H1 (cell line): ENCODE results near the gene JMJD1C. TPM values are rescaled to one million over a fixed set of nuclear protein-coding genes. Genes with fewer than 3 reads are reported as not detected.

ENCODE experiments used
- CTCF ChIA-PET: fragments of 300-600 bp; sonication (Branson Sonifier 250); formaldehyde crosslinking; loops from one replicate; lab custom pipeline; 2021; ENCODE audit not compliant: partially characterized antibody; lab: Charles Lee
- POLR2A ChIA-PET: fragments of 300-600 bp; sonication (Branson Sonifier 250); formaldehyde crosslinking; loops from one replicate; lab custom pipeline; 2021; ENCODE audit warnings: inconsistent platforms; ENCODE audit not compliant: partially characterized antibody; lab: Charles Lee
- DNase-seq, 2 experiments: peaks; one replicate each; pipeline versions ENCODE4 v3.0.0 to v3.0.0-alpha.2; 2010 to 2022; ENCODE audit warnings: low spot score in 2 of 2, low read depth in 1 of 2, mixed read lengths in 1 of 2
- FAIRE-seq: peaks from 2 replicates; lab custom pipeline; 2011; peaks lifted over from hg19 to GRCh38; lab: Jason Lieb, UNC
- H2AFZ ChIP-seq: 2 replicates; pipeline ENCODE4 v1.8.1; 2012; ENCODE audit warnings: low read length, inconsistent platforms
- H2AK5ac ChIP-seq: 2 replicates; pipeline ENCODE4 v1.6.1; 2013; ENCODE audit warnings: low read depth, low read length
- H2BK120ac ChIP-seq: replicated peaks from 2 replicates; pipeline ENCODE3; 2013; ENCODE audit warnings: low read depth, low read length, inconsistent platforms
- H2BK12ac ChIP-seq: 2 replicates; pipeline ENCODE4 v1.6.1; 2013; ENCODE audit warnings: low read depth, low read length
- H2BK15ac ChIP-seq: 2 replicates; pipeline ENCODE4 v1.6.1; 2013; ENCODE audit warnings: low read length
- H2BK20ac ChIP-seq: 2 replicates; pipeline ENCODE4 v1.6.1; 2013; ENCODE audit warnings: low read length
- H2BK5ac ChIP-seq: 2 replicates; pipeline ENCODE4 v1.6.1; 2013; ENCODE audit warnings: low read depth, low read length
- H3K14ac ChIP-seq: 2 replicates; pipeline ENCODE4 v1.6.1; 2013; ENCODE audit warnings: inconsistent platforms; ENCODE audit not compliant: insufficient read length
- H3K18ac ChIP-seq: 2 replicates; pipeline ENCODE4 v1.6.1; 2013; ENCODE audit warnings: low read length; ENCODE audit errors: extremely low read depth
- H3K23ac ChIP-seq: 2 replicates; pipeline ENCODE4 v1.6.1; 2013; ENCODE audit warnings: inconsistent platforms; ENCODE audit not compliant: insufficient read length
- H3K23me2 ChIP-seq: 2 replicates; pipeline ENCODE4 v1.6.1; 2013; ENCODE audit warnings: low read depth, low read length
- H3K27ac ChIP-seq: 2 replicates; pipeline ENCODE4 v1.6.1; 2011; ENCODE audit warnings: low read depth, low read length, inconsistent platforms
- H3K27me3 ChIP-seq, 4 experiments: replicated peaks in 1 of 4; 1 replicate in 1 of 4; 2 replicates in 3 of 4; pipeline versions ENCODE4 v1.6.1 to v1.8.1; 2011 to 2013; ENCODE audit warnings: low read length in 3 of 4, mild to moderate bottlenecking in 3 of 4, inconsistent platforms in 2 of 4, mixed read lengths in 2 of 4, moderate library complexity in 1 of 4; ENCODE audit not compliant: control insufficient read depth in 3 of 4, insufficient read depth in 3 of 4; ENCODE audit errors: extremely low read depth in 1 of 4
- H3K36me3 ChIP-seq, 4 experiments: 2 replicates each; pipeline versions ENCODE4 v1.6.1 to v1.8.1; 2011 to 2013; ENCODE audit warnings: mild to moderate bottlenecking in 4 of 4, low read length in 3 of 4, moderate library complexity in 2 of 4, control low read depth in 1 of 4, inconsistent platforms in 1 of 4; ENCODE audit not compliant: insufficient read depth in 4 of 4, control insufficient read depth in 2 of 4
- H3K4ac ChIP-seq: replicated peaks from 2 replicates; pipeline ENCODE3; 2013; ENCODE audit warnings: low read length, low read depth, mixed read lengths, inconsistent platforms; ENCODE audit not compliant: insufficient read length
- H3K4me1 ChIP-seq, 4 experiments: replicated peaks in 1 of 4; 1 replicate in 1 of 4; 2 replicates in 3 of 4; pipeline versions ENCODE4 v1.6.1 to v1.8.1; 2011 to 2013; ENCODE audit warnings: low read length in 3 of 4, inconsistent platforms in 2 of 4, mixed read lengths in 1 of 4; ENCODE audit not compliant: insufficient read depth in 4 of 4, control insufficient read depth in 3 of 4
- H3K4me2 ChIP-seq, 2 experiments: 2 replicates each; pipeline versions ENCODE4 v1.6.1 to v1.8.1; 2011 to 2013; ENCODE audit warnings: low read depth in 2 of 2, low read length in 2 of 2, control low read depth in 1 of 2, inconsistent platforms in 1 of 2, mild to moderate bottlenecking in 1 of 2; ENCODE audit not compliant: insufficient read depth in 1 of 2
- H3K4me3 ChIP-seq, 4 experiments: fragments of 200-600, 300-600 bp in 1 of 4; sonication (generic), shearing (Covaris generic), sonication (Bioruptor Twin) in 1 of 4; 2 replicates each; pipeline versions ENCODE4 v1.5.1 to v1.8.1; 2011 to 2016; ENCODE audit warnings: low read length in 4 of 4, low read depth in 3 of 4, control low read depth in 2 of 4, inconsistent platforms in 2 of 4, mild to moderate bottlenecking in 2 of 4, mixed read lengths in 1 of 4, moderate library complexity in 1 of 4; ENCODE audit not compliant: insufficient read depth in 2 of 4; ENCODE audit errors: extremely low read depth in 1 of 4
- H3K56ac ChIP-seq: replicated peaks from 2 replicates; pipeline ENCODE3; 2013; ENCODE audit warnings: low read depth, mild to moderate bottlenecking, mixed read lengths, low read length, inconsistent platforms; ENCODE audit not compliant: insufficient read length
- H3K79me1 ChIP-seq: 2 replicates; pipeline ENCODE4 v1.6.1; 2013; ENCODE audit warnings: low read depth, low read length, control low read depth
- H3K79me2 ChIP-seq, 2 experiments: 2 replicates each; pipeline versions ENCODE4 v1.6.1 to v1.8.1; 2012 to 2013; ENCODE audit warnings: low read length in 2 of 2, mild to moderate bottlenecking in 2 of 2, inconsistent platforms in 1 of 2; ENCODE audit not compliant: insufficient read depth in 2 of 2, control insufficient read depth in 1 of 2
- H3K9ac ChIP-seq, 4 experiments: replicated peaks in 1 of 4; 1 replicate in 1 of 4; 2 replicates in 3 of 4; pipeline versions ENCODE4 v1.6.1 to v1.8.1; 2011 to 2013; ENCODE audit warnings: low read depth in 3 of 4, low read length in 3 of 4, control low read depth in 2 of 4, mild to moderate bottlenecking in 2 of 4, moderate library complexity in 2 of 4, inconsistent platforms in 1 of 4; ENCODE audit errors: extremely low read depth in 1 of 4
- H3K9me3 ChIP-seq, 2 experiments: 2 replicates each; pipeline versions ENCODE4 v1.6.1 to v1.8.1; 2012 to 2013; ENCODE audit warnings: mild to moderate bottlenecking in 2 of 2, moderate library complexity in 2 of 2, control low read depth in 1 of 2, inconsistent platforms in 1 of 2, low read depth in 1 of 2, low read length in 1 of 2, mixed read lengths in 1 of 2; ENCODE audit not compliant: insufficient read depth in 2 of 2
- H4K20me1 ChIP-seq, 2 experiments: replicated peaks in 1 of 2; 2 replicates each; pipeline versions ENCODE3 to v1.8.1; 2011 to 2013; ENCODE audit warnings: inconsistent platforms in 2 of 2, low read length in 2 of 2, mild to moderate bottlenecking in 1 of 2; ENCODE audit not compliant: insufficient read depth in 2 of 2, control insufficient read depth in 1 of 2
- H4K5ac ChIP-seq: 2 replicates; pipeline ENCODE4 v1.6.1; 2013; ENCODE audit warnings: low read length, low read depth, mixed read lengths, inconsistent platforms; ENCODE audit not compliant: insufficient read length
- H4K8ac ChIP-seq: 2 replicates; pipeline ENCODE4 v1.8.0; 2013; ENCODE audit warnings: mild to moderate bottlenecking, moderate library complexity, low read length, inconsistent platforms; ENCODE audit not compliant: insufficient read depth; ENCODE audit errors: extremely low read depth
- H4K91ac ChIP-seq: replicated peaks from 2 replicates; pipeline ENCODE3; 2013; ENCODE audit warnings: low read length, mixed read lengths, inconsistent platforms; ENCODE audit not compliant: insufficient read length
- ASH2L ChIP-seq: fragments of 200-600, 300-600 bp; sonication (generic); IDR thresholded peaks from one replicate; pipeline ENCODE4 v1.7.1; 2017; ENCODE audit warnings: low read length
- BACH1 ChIP-seq: IDR thresholded peaks from 2 replicates; pipeline ENCODE4 v1.6.1; 2012; ENCODE audit warnings: low read length, improper control_type of control experiment
- CBX8 ChIP-seq: fragments of 300-800, 300-1000 bp; sonication (generic); IDR thresholded peaks from 2 replicates; pipeline ENCODE4 v1.7.1; 2016; ENCODE audit warnings: low read depth, low read length, borderline replicate concordance
- CHD1 ChIP-seq: IDR thresholded peaks from 2 replicates; pipeline ENCODE4 v1.6.1; 2012; ENCODE audit warnings: low read depth, low read length, improper control_type of control experiment
- CHD2 ChIP-seq: IDR thresholded peaks from 2 replicates; pipeline ENCODE4 v1.6.1; 2012; ENCODE audit warnings: low read length, improper control_type of control experiment
- CREB1 ChIP-seq: IDR thresholded peaks from 2 replicates; pipeline ENCODE4 v1.6.1; 2012; ENCODE audit warnings: inconsistent platforms
- EP300 ChIP-seq, 2 experiments: IDR thresholded peaks; 1 replicate in 1 of 2; 2 replicates in 1 of 2; pipeline ENCODE4 v1.6.1; 2011 to 2012; ENCODE audit warnings: low read depth in 2 of 2, low read length in 2 of 2, mild to moderate bottlenecking in 2 of 2, borderline replicate concordance in 1 of 2, inconsistent platforms in 1 of 2, moderate library complexity in 1 of 2
- GABPA ChIP-seq: IDR thresholded peaks from 2 replicates; pipeline ENCODE4 v1.6.1; 2011; ENCODE audit warnings: mild to moderate bottlenecking, low read length, moderate library complexity, borderline replicate concordance; ENCODE audit not compliant: insufficient read depth
- MAFK ChIP-seq: IDR thresholded peaks from 2 replicates; pipeline ENCODE4 v1.6.1; 2012; ENCODE audit warnings: low read depth, mild to moderate bottlenecking, improper control_type of control experiment, low read length
- POLR2AphosphoS5 ChIP-seq: IDR thresholded peaks from 2 replicates; pipeline ENCODE4 v1.6.1; 2011; ENCODE audit warnings: low read depth, low read length
- SIN3A ChIP-seq, 2 experiments: IDR thresholded peaks in 1 of 2; conservative IDR thresholded peaks in 1 of 2; 2 replicates each; pipeline ENCODE4 v1.6.1; 2011 to 2012; ENCODE audit warnings: low read length in 2 of 2, improper control_type of control experiment in 1 of 2, low read depth in 1 of 2, mild to moderate bottlenecking in 1 of 2
- SP4 ChIP-seq: IDR thresholded peaks from 2 replicates; pipeline ENCODE4 v1.6.1; 2012; ENCODE audit warnings: low read length, inconsistent platforms
- TBP ChIP-seq: IDR thresholded peaks from 2 replicates; pipeline ENCODE4 v1.6.1; 2011; ENCODE audit warnings: low read depth, low read length, improper control_type of control experiment
- TEAD4 ChIP-seq: IDR thresholded peaks from 2 replicates; pipeline ENCODE4 v1.6.1; 2012; ENCODE audit warnings: low read depth, low read length, inconsistent platforms, mixed read lengths
- WGBS, 2 experiments: shearing (Covaris generic) in 1 of 2; methylation state at CpG; one replicate each; pipeline versions ENCODE4 v1.1.6 to v1.1.7; 2013 to 2015; ENCODE audit warnings: low lambda C conversion rate in 2 of 2, mixed read lengths in 2 of 2, inconsistent platforms in 1 of 2, low coverage in 1 of 2, missing lambda C conversion rate in 1 of 2; ENCODE audit not compliant: insufficient replicate concordance in 2 of 2, insufficient coverage in 1 of 2, insufficient read length in 1 of 2; ENCODE audit errors: extremely low coverage in 1 of 2, missing lambda C conversion rate in 1 of 2; 5-methylcytosine and 5-hydroxymethylcytosine counted together
- polyA plus RNA-seq, 7 experiments: library from polyadenylated mRNA; depleted of rRNA in 3 of 7; stranded (reverse) in 5 of 7; unstranded in 2 of 7; fragments of >200 nt in 5 of 7; fragments of 200-250 nt in 2 of 7; gene quantifications; 1 replicate in 5 of 7; 2 replicates in 1 of 7; 4 replicates in 1 of 7; pipeline versions ENCODE4 v1.2.1 to v1.2.3, GENCODE V29; 2011 to 2013; ENCODE audit warnings: missing spikeins in 2 of 7, mixed read lengths in 2 of 7
- total RNA-seq: library from RNA; stranded (reverse); fragmentation: NEBNext Ultra II Directional; extraction: Animal tissue kit (Norgen Biotek cat#: 25700); gene quantifications from 2 replicates; pipeline ENCODE4 v1.2.1, GENCODE V29; 2021
- TF ChIP-seq, protein P1 (sequence below): IDR thresholded peaks from 2 replicates; pipeline ENCODE4 v1.6.1; 2012; ENCODE audit warnings: inconsistent platforms

JMJD1C gene
- total and polyA plus RNA-seq, 2 of the 8 experiments (the other 6 are each of a cell fraction or from before 2014, with no cell fraction given) = 54.5 to 210 TPM

DNA sequence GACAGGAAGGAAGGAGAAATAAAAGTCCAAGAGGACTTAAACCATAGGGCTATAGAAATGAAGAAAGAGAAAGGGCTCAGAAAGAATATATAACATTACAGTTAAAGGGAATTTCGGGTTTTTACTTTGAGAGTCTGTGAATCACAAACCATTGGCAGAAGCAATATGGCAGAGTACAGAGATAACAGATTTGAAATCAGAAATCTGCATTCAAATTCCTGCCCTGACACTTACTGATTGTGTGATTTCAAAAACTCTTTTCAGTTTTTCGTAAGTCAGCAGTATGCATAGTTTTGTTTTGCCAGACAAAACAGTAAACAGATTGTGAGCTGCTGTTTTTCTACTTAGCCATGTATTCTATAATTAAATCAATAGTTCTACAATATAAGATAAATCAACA is 8.2 kb downstream of the JMJD1C start:
- WGBS, 2 experiments = 89% methylated on average over 2 of the region's 2 CpGs; no CpG with 5 or more reads in 1 of the 2 experiments
- no peak overlapping the region for H4K5ac ChIP-seq
- no peak overlapping the region for H2BK5ac ChIP-seq
- H2AK5ac ChIP-seq = no peak overlapping the region
- H3K27ac ChIP-seq = no peak overlapping the region
- no peak overlapping the region for H2BK20ac ChIP-seq
- no peak overlapping the region for H3K56ac ChIP-seq
- H3K4ac ChIP-seq = no peak overlapping the region
- no peak overlapping the region for H4K8ac ChIP-seq
- H3K9ac ChIP-seq = no peak overlapping the region
- no peak overlapping the region for H3K4me3 ChIP-seq
- H3K23ac ChIP-seq = no peak overlapping the region
- no peak overlapping the region for H3K14ac ChIP-seq
- FAIRE-seq (no peak), DNase-seq (no peak)
- POLR2A ChIA-PET = interaction anchor here (1.0 to 1.3 kb wide), 2 partner anchors 172 to 196 kb away, joined by 3 to 4 read pairs; no protein-coding TSS in a partner anchor
- H4K91ac ChIP-seq = no peak overlapping the region
- H3K79me2 ChIP-seq = peaks cover 0 to 88% of the 10 kb centered on the region in 2 experiments; a peak in 3 of 4 replicates
- H2AFZ ChIP-seq = no peak overlapping the region
- no peaks in the 10 kb centered on the region for H3K9me3 ChIP-seq
- no peaks in the 10 kb centered on the region for H3K36me3 ChIP-seq
- H2BK15ac ChIP-seq = no peak overlapping the region
- no peaks in the 10 kb centered on the region for H3K27me3 ChIP-seq
- H3K79me1 ChIP-seq = peaks cover 2% of the 10 kb centered on the region; the same call in 1 of the 2 replicates
- H3K18ac ChIP-seq = no peak overlapping the region
- peaks cover 2 to 4% of the 10 kb centered on the region in 2 experiments for H4K20me1 ChIP-seq
- CTCF ChIA-PET = interaction anchor here (1.0 to 2.0 kb wide), 3 partner anchors 176 to 291 kb away, joined by 3 to 4 read pairs (median 3); no protein-coding TSS in a partner anchor
- no peak overlapping the region for H2BK12ac ChIP-seq
- H3K23me2 ChIP-seq = no peaks in the 10 kb centered on the region
- H3K4me1 ChIP-seq = 0 out of 7 replicates have a peak, but pooled peaks cover 0 to 3% (median 0%) of the 10 kb centered on the region in 4 experiments
- H2BK120ac ChIP-seq = no peak overlapping the region
- H3K4me2 ChIP-seq = no peak overlapping the region
- no peak for TF ChIP-seq MAFK
- no peak for TF ChIP-seq SIN3A (conservative IDR thresholded peaks at IDR 0.05 in 1 of 2, IDR thresholded peaks at IDR 0.05 in 1 of 2; ENCODE audit: low read depth in 1 of 2, low read length in 2 of 2)
- no peak for TF ChIP-seq BACH1
- no peak for TF ChIP-seq CBX8
- TF ChIP-seq, protein P1, sequence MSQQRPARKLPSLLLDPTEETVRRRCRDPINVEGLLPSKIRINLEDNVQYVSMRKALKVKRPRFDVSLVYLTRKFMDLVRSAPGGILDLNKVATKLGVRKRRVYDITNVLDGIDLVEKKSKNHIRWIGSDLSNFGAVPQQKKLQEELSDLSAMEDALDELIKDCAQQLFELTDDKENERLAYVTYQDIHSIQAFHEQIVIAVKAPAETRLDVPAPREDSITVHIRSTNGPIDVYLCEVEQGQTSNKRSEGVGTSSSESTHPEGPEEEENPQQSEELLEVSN = no peak
- TF ChIP-seq SP4 = no peak
- no peak for TF ChIP-seq TEAD4
- TF ChIP-seq GABPA = no peak
- no peak for TF ChIP-seq TBP
- TF ChIP-seq ASH2L = no peak
- TF ChIP-seq CHD2 = no peak
- no peak for TF ChIP-seq CHD1
- no peak for TF ChIP-seq EP300 (IDR thresholded peaks at IDR 0.05; ENCODE audit: borderline replicate concordance in 1 of 2, low read depth in 2 of 2, low read length in 2 of 2)
- TF ChIP-seq POLR2AphosphoS5 = no peak
- no peak for TF ChIP-seq CREB1
